Small intestine (tissue), 7 donors: ENCODE results near the gene FPR2. TPM values are rescaled to one million over a fixed set of nuclear protein-coding genes. Genes with fewer than 3 reads are reported as not detected.

Source experiments
- DNase-seq, 2 donors: peaks; one replicate each; pipeline versions ENCODE4 v3.0.0 to v3.0.0-alpha.2; 2013
- FAIRE-seq: peaks from 2 replicates; lab custom pipeline; 2012; peaks lifted over from hg19 to GRCh38; lab: Jason Lieb, UNC
- H3K27ac ChIP-seq, 3 donors: one replicate each; pipeline ENCODE4 v1.5.1; 2013; ENCODE audit warnings: low read length in 2 of 3, mild to moderate bottlenecking in 2 of 3, control low read depth in 1 of 3, inconsistent platforms in 1 of 3, low read depth in 1 of 3, moderate library complexity in 1 of 3
- H3K27me3 ChIP-seq, 3 donors: one replicate each; pipeline ENCODE4 v1.6.1; 2013; ENCODE audit warnings: low read length in 3 of 3, inconsistent platforms in 1 of 3; ENCODE audit not compliant: control insufficient read depth in 3 of 3, insufficient read depth in 3 of 3
- H3K36me3 ChIP-seq, 3 donors: one replicate each; pipeline ENCODE4 v1.6.1; 2013; ENCODE audit warnings: low read length in 3 of 3, inconsistent platforms in 1 of 3, low read depth in 1 of 3, mild to moderate bottlenecking in 1 of 3, moderate library complexity in 1 of 3; ENCODE audit not compliant: control insufficient read depth in 3 of 3, insufficient read depth in 2 of 3
- H3K4me1 ChIP-seq, 3 donors: one replicate each; pipeline ENCODE4 v1.6.1; 2013; ENCODE audit warnings: low read length in 2 of 3, inconsistent platforms in 1 of 3, low read depth in 1 of 3, mild to moderate bottlenecking in 1 of 3, moderate library complexity in 1 of 3; ENCODE audit not compliant: control insufficient read depth in 3 of 3, insufficient read depth in 2 of 3
- H3K4me3 ChIP-seq, 3 donors: one replicate each; pipeline ENCODE4 v1.5.1; 2013; ENCODE audit warnings: low read length in 3 of 3, control low read depth in 1 of 3, inconsistent platforms in 1 of 3, low read depth in 1 of 3, mild to moderate bottlenecking in 1 of 3, moderate library complexity in 1 of 3
- H3K9me3 ChIP-seq, 2 donors: one replicate each; pipeline ENCODE4 v1.6.1; 2013; ENCODE audit warnings: low read depth in 1 of 2, low read length in 1 of 2; ENCODE audit not compliant: control insufficient read depth in 2 of 2, insufficient read depth in 1 of 2
- WGBS, 3 donors: extraction: QIAGEN DNeasy Blood & Tissue Kit; methylation state at CpG; one replicate each; pipeline ENCODE4 v1.1.7; 2013; 5-methylcytosine and 5-hydroxymethylcytosine counted together
- polyA plus RNA-seq, 4 donors: library from polyadenylated mRNA; stranded (reverse) in 3 of 4; unstranded in 1 of 4; fragments of 200-250 nt in 3 of 4; fragments of 120-200 nt in 1 of 4; gene quantifications; one replicate each; pipeline versions ENCODE4 v1.2.1 to v1.2.3, GENCODE V29; 2013
- donor health status: healthy with polysubstance abuse.
- donor health status: control.
- donor health status: control.
- donor health status: Bipolar disorder and iron deficiency.
- donor health status: healthy.

The FPR2 gene
- polyA plus RNA-seq, 4 donors, result 0.04 to 2.6 (median 1.8) TPM; not detected in 1

DNA sequence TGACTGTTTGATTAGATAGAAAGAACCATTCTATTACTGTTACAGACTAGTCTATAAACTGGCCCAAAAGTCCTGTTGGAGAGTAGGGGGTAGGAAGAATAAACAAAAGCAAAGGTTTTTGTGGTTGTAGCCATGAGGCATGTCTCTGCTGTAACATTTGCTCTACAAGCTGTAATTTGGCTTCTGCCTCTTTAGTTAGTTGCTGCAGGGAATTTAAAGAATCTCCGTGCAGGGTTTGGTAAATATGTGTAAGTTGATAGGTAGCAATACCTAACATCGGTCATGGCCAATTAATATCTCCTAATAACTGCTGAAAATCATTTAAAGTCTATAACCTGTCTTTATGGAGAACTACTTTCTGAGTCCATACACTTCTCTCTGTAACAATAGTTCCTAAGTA is 46.9 kb downstream of the FPR2 start:
- WGBS, 3 donors, result 65 to 84% (median 78%) methylated on average over 2 of the region's 2 CpGs
- H3K9me3 ChIP-seq, result no peaks in the 10 kb centered on the region
- H3K4me1 ChIP-seq, result no peaks in the 10 kb centered on the region
- H3K27ac ChIP-seq, result no peak overlapping the region
- H3K27me3 ChIP-seq, result no peaks in the 10 kb centered on the region
- no peaks in the 10 kb centered on the region for H3K36me3 ChIP-seq
- no peak for FAIRE-seq
- no peak overlapping the region for H3K4me3 ChIP-seq
- no peak for DNase-seq

DNA sequence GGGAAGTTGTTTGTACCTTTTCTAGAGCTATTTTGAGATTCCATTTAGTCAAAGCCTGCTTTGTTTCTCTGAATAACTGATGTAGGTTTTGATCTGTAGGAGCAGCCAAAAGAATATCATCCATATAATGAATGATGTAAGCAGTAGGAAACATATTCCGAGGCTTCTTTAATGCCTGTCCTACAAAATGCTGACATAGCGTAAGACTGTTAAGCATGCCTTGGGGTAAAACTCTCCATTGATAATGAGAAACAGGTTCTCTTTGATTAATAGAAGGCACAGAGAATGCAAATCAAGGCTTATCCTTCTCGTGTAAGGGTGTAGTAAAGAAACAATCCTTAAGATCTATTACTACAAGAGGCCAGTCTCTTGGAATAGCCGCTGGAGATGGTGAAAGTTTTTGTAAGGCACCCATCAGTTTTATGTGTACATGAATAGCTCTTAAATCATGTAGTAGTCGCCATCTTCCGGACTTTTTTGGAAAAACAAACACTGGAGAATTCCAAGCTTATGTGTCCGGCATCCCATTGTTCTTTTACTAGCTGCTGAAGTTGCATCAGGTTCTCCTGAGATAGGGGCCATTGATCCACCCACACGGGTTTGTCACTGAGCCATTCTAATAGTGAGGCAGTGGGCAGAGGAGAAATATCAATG is 47.5 kb downstream of the FPR2 start:
- Histone ChIP-seq H3K27me3 (no peaks in the 10 kb centered on the region), H3K9me3 (no peaks in the 10 kb centered on the region), H3K36me3 (no peaks in the 10 kb centered on the region), H3K4me1 (no peaks in the 10 kb centered on the region), H3K27ac (no peak overlapping the region), H3K4me3 (no peak overlapping the region)
- DNase-seq (no peak), FAIRE-seq (no peak)
- 75 to 80% (median 79%) methylated on average over 8 of the region's 8 CpGs for WGBS, 3 donors

DNA sequence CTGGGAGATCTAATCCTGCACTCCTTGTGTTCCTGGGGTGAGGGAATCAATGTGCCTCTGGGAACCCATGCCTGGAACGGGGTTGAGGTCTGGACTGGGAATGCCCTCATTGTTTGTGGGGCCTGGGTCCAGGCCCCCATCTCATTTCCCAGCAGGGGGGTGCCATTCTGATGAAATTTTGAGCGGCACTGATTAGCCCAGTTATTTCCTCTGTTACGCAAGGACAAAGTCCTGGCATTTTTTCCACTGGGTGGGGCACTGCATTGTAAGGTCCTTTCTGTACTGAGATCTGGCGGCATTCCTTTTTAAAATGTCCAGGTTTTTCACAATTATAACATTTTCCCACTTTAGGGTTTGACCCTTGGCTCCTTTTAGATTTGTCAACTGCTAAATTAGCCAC is 48.8 kb downstream of the FPR2 start:
- H3K36me3 ChIP-seq, result no peaks in the 10 kb centered on the region
- no peaks in the 10 kb centered on the region for H3K27me3 ChIP-seq
- H3K27ac ChIP-seq, result no peak overlapping the region
- no peaks in the 10 kb centered on the region for H3K4me1 ChIP-seq
- H3K9me3 ChIP-seq, result peaks cover 0 to 8% of the 10 kb centered on the region in 2 donors
- no peak overlapping the region for H3K4me3 ChIP-seq
- DNase-seq, result no peak
- FAIRE-seq, result no peak
- WGBS, 3 donors, result 61 to 67% (median 61%) methylated on average over 4 of the region's 4 CpGs

DNA sequence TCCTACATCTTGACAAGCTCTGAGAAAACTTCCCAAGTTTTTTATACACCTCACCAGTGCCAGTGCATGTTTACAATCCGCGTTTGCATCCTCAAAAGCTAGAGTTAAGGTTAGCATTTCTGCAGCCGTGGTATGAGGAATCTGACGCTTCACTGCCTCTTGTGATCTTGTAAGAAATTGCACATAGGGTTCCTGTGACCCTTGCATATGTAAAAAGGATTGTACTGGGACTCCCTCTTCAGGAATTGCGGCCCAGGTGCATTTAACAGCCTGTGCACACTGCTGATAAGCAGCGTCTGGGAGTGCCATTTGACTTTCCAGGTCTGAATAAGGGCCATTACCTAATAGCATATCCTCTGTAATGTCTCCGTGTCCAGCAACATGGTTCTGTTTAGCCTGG is 49.2 kb downstream of the FPR2 start:
- no peak for FAIRE-seq
- WGBS, 3 donors, result 67 to 75% (median 74%) methylated on average over 7 of the region's 7 CpGs
- Histone ChIP-seq H3K27ac (no peak overlapping the region), H3K4me1 (no peaks in the 10 kb centered on the region), H3K9me3 (peaks cover 0 to 8% of the 10 kb centered on the region in 2 donors), H3K4me3 (no peak overlapping the region), H3K36me3 (no peaks in the 10 kb centered on the region), H3K27me3 (no peaks in the 10 kb centered on the region)
- DNase-seq, result peak in 1 of 2 donors; percentile 3

DNA sequence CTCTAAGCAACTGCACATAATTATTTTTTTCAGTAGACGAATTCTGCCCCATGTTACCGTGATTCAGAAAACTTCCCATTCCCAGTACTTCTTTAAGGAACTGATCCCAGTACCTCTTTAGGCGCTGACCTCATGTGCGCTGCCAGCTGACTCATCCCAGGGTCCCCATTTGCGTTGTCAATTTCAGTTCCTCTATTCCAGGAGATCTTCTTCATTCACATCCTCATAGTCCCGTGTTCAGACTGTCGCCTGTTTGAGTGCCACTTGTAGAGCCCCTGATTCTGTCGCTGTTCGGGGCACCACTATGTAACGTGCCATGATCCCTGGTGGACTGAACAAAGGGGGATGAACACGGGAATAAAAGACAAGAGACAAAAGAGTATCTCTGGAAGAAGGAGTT is 50.4 kb downstream of the FPR2 start:
- DNase-seq, result no peak
- 83 to 91% (median 87%) methylated on average over 11 of the region's 11 CpGs for WGBS, 3 donors
- no peak for FAIRE-seq
- H3K9me3 ChIP-seq, result peaks cover 0 to 8% of the 10 kb centered on the region in 2 donors
- H3K27me3 ChIP-seq, result no peaks in the 10 kb centered on the region
- no peaks in the 10 kb centered on the region for H3K4me1 ChIP-seq
- H3K4me3 ChIP-seq, result no peak overlapping the region
- H3K36me3 ChIP-seq, result no peaks in the 10 kb centered on the region
- peak overlapping the region in 1 of 3 donors; percentile 24 for H3K27ac ChIP-seq

DNA sequence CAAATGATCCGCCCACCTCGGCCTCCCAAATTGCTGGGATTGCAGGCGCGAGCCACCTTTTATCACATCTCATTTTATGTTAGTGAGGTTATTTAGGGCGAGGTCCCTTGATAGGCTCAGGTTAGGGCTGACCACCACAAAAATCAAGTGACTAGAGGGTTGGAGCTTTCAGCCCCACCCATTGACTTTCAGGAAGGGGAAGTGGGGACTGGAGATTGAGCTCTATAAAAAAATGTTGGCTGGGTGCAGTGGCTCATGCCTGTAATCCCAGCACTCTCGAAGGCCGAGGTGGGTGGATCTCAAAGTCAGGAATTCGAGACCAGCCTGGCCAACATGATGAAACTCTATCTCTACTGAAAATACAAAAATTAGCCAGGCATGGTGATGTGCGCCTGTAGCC is 54.1 kb downstream of the FPR2 start:
- H3K27me3 ChIP-seq, result no peaks in the 10 kb centered on the region
- no peaks in the 10 kb centered on the region for H3K36me3 ChIP-seq
- H3K4me3 ChIP-seq, result no peak overlapping the region
- FAIRE-seq (no peak), DNase-seq (no peak)
- no peaks in the 10 kb centered on the region for H3K4me1 ChIP-seq
- WGBS, 3 donors, result 87 to 93% (median 90%) methylated on average over 9 of the region's 9 CpGs
- H3K9me3 ChIP-seq, result peaks cover 0 to 8% of the 10 kb centered on the region in 2 donors
- H3K27ac ChIP-seq, result no peak overlapping the region

DNA sequence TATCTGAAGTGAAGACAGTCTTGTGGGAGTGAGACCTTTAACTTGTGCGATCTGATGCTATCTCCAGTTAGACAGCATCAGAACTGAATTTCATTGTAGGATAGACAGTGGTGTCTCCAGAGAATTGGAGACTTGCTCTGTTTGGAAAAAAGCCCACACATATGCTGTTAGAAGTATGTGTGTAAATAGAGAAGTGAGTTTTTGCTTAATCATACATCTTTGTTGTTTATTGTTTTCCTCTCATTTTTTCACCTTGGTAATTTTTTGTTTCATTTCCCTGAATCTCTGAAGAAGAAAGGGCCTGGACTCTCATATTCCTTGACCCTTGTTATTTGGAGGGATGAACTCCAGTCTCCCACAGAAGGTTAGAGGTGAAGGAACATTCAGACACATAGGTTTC is 55.7 kb downstream of the FPR2 start:
- FAIRE-seq, result no peak
- DNase-seq, result no peak
- H3K4me3 ChIP-seq, result no peak overlapping the region
- H3K27me3 ChIP-seq, result no peaks in the 10 kb centered on the region
- H3K9me3 ChIP-seq, result peaks cover 0 to 8% of the 10 kb centered on the region in 2 donors
- no peaks in the 10 kb centered on the region for H3K36me3 ChIP-seq
- H3K27ac ChIP-seq, result no peak overlapping the region
- H3K4me1 ChIP-seq, result no peaks in the 10 kb centered on the region
- 81 to 88% (median 87%) methylated on average over 1 of the region's 1 CpG for WGBS, 3 donors

DNA sequence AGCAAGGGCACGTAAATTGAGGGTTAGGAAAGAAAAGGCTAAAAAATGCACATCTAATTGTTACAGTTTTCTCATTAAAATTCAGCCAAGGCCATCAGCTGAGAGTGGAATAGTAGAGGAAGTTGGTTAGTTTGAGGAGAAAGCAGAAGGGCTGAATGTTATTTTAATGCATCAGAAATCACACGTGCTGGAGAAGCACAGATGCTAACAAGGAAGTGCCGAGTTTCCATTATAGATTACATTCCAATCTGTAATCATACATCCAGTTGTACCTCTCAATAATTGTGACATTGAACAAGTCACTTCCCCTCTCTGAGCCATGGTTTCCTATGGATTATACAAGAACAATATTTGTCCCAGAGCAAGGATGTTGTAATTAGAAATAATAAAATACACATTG is 59.0 kb downstream of the FPR2 start:
- no peak for DNase-seq
- H3K4me1 ChIP-seq, result no peaks in the 10 kb centered on the region
- WGBS, 3 donors, result 58 to 81% (median 68%) methylated on average over 3 of the region's 3 CpGs
- peaks cover 0 to 11% of the 10 kb centered on the region in 2 donors for H3K9me3 ChIP-seq
- no peak overlapping the region for H3K4me3 ChIP-seq
- FAIRE-seq, result no peak
- H3K27me3 ChIP-seq, result no peaks in the 10 kb centered on the region
- no peak overlapping the region for H3K27ac ChIP-seq
- no peaks in the 10 kb centered on the region for H3K36me3 ChIP-seq
